Activated naive CD8-positive, alpha-beta T cell treated with anti-CD3 and anti-CD28 coated beads, Interleukin-2, amount 10 ng/mL, durations not matched to agents 7 days and 5 days (primary cell): ENCODE results near the gene NPAS3. TPM values are rescaled to one million over a fixed set of nuclear protein-coding genes. Genes with fewer than 3 reads are reported as not detected.

ENCODE experiments used
- ATAC-seq: fragments of 150-1000 bp; cut with Tn5 transposase; one replicate; pipeline ENCODE4 v1.10.0; 2021; ENCODE audit warnings: low read depth, moderate library complexity
- POLR2A ChIA-PET: fragments of 350-600 bp; sonication (Branson Sonifier 250); formaldehyde crosslinking; loops from one replicate; lab custom pipeline; 2021; ENCODE audit warnings: antibody characterized with exemption; lab: Charles Lee
- DNase-seq: peaks from one replicate; pipeline ENCODE4 v3.0.0; 2021
- H3K27ac Mint-ChIP-seq: one replicate; pipeline ENCODE4 v1.8.0; 2022; ENCODE audit warnings: mild to moderate bottlenecking, mixed read lengths
- H3K27me3 Mint-ChIP-seq: one replicate; pipeline ENCODE4 v1.8.0; 2022; ENCODE audit warnings: mild to moderate bottlenecking, moderate library complexity, mixed read lengths
- H3K36me3 Mint-ChIP-seq: one replicate; pipeline ENCODE4 v1.8.0; 2021; ENCODE audit warnings: mild to moderate bottlenecking, mixed read lengths
- H3K4me1 Mint-ChIP-seq: one replicate; pipeline ENCODE4 v1.8.0; 2021; ENCODE audit warnings: mixed read lengths
- H3K4me3 Mint-ChIP-seq: one replicate; pipeline ENCODE4 v1.8.0; 2022; ENCODE audit warnings: mild to moderate bottlenecking, moderate library complexity, mixed read lengths
- H3K9me3 Mint-ChIP-seq: one replicate; pipeline ENCODE4 v1.8.0; 2021; ENCODE audit warnings: mixed read lengths
- total RNA-seq, 2 experiments: library from RNA; stranded (reverse); gene quantifications; one replicate each; pipeline ENCODE4 v1.2.3, GENCODE V29; 2021

The NPAS3 gene
- total RNA-seq, 2 experiments from 2014 or later, result not detected

DNA sequence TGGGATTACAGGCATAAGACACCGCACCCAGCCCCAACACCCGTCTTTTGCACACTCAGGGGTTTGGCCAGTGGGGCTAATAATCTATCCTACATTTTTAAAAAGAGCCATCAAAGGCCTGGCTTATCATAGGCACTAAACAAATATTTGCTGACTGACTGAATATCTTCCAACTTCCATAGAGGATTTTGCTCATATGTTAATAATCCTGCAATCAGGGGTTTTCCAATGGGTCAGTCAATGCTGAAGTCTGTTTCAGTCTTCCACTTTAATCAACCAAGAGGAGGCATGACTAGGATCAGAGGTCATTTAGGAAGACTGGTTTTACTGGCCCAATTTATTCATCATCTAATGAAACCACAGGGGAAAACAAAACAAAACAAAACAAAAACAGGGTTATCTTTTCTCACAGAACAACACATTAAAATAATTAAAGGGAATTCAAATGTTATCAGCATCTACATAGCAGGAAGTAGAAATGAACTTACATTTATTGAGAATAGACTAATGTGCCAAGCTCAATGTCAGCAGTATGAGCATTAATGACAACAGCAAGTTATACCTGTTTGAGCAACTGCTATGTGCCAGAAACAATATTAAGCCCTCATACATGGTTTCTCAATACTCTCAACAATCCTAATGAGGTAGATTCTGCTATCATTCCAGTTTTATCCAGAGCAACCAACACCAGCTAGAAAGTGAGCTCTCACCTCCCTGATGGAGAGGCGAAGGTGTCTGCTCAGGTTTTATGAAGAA lies 640.0 kb downstream of the NPAS3 start:
- Mint-ChIP-seq H3K9me3 (no peaks in the 10 kb centered on the region), H3K27me3 (no peaks in the 10 kb centered on the region), H3K4me3 (no peak overlapping the region), H3K4me1 (no peaks in the 10 kb centered on the region), H3K27ac (no peak overlapping the region), H3K36me3 (no peaks in the 10 kb centered on the region)
- DNase-seq (no peak), ATAC-seq (no peak)
- POLR2A ChIA-PET, result no interaction called here

DNA sequence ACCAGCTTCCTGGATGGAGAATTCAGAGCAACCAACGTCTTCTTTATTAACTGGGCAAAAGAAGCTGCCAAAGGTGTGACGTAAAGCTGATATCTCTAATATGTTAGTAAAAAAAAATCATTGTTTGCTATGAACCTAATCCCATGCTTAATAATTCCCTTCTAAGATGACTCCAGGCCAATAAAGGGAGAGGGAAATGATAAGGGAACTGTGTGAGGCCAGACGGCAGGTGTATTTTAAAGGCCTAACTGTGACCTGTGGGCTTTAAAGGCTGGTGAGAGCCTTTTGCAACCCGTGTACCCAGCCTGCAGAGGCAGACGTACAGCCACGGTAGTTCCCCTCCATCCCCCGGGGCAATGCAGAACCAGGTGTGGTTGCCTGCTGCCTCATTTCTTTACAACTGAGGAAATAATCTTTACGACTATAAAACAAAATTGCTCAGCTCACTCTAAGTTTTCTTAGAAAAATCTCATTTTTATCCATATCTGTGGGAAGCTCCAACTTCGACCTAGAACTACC lies 641.6 kb downstream of the NPAS3 start:
- ATAC-seq (no peak), DNase-seq (no peak)
- POLR2A ChIA-PET, result no interaction called here
- H3K9me3 Mint-ChIP-seq, result no peaks in the 10 kb centered on the region
- H3K4me3 Mint-ChIP-seq, result no peak overlapping the region
- H3K27ac Mint-ChIP-seq, result no peak overlapping the region
- no peaks in the 10 kb centered on the region for H3K4me1 Mint-ChIP-seq
- H3K27me3 Mint-ChIP-seq, result peaks cover 2% of the 10 kb centered on the region
- no peaks in the 10 kb centered on the region for H3K36me3 Mint-ChIP-seq

DNA sequence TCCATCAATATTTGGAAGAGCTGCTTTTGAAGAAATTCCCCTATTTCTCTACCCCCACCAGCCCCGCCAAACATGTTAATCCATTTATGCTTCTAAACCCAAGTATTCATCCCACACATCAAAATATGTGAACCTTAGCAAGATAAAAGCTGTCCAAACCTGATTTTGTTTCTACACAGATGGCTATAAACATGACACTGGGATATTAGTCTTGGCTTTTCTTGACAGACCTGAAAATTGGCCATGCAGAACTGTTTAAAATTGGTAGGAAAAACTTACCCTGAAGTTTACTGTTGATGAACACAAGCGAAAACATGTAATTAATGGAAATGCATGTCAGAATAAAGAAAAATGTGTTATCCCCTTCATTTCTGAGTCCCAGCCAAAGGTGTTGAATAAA lies 642.2 kb downstream of the NPAS3 start:
- Mint-ChIP-seq H3K27ac (no peak overlapping the region), H3K36me3 (no peaks in the 10 kb centered on the region)
- POLR2A ChIA-PET, result no interaction called here

DNA sequence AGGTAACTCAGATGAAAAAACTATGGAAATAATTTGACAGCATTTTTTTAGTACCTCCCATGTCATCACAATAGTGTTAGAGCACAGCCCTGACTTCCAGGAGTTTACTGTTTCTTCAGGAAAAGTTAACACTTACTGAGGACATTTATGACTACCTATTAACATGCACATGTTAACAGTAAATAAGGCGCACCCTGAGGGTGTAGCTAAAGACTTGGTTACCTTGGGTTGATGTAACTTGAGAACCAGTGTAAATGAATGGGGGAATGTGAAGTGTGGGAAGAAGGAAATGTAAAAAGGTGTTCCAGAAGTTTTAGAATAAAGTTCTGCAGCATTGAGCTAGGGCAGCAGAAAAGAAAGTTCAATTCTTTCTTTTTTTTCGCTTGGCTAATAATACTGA lies 646.0 kb downstream of the NPAS3 start:
- POLR2A ChIA-PET, result no interaction called here

More for the DNA sequence above, 642.2 kb downstream of the NPAS3 start:
- H3K9me3 Mint-ChIP-seq, result no peaks in the 10 kb centered on the region
- DNase-seq (no peak), ATAC-seq (no peak)
- H3K27me3 Mint-ChIP-seq, result peaks cover 2% of the 10 kb centered on the region
- no peaks in the 10 kb centered on the region for H3K4me1 Mint-ChIP-seq
- no peak overlapping the region for H3K4me3 Mint-ChIP-seq

DNA sequence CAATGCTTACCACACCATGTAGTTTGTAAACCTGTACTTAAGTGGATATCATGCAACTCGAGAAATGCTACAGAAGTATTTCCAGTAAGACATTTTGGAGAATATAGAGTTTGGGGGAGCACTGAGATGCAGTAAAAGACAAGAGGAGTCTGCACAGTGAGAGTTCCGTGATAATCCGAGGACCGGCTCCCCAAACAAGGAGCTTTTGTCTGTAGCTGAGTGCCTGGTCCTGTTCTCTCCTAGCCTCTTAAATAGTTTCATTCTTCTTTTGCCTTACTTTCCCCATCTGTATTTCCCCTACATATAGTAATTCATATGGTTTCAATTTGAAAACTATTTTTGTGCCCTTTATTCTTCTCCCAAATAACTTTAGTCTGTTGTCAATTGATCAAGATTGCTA lies 648.1 kb downstream of the NPAS3 start:
- DNase-seq (no peak), ATAC-seq (no peak)
- H3K4me3 Mint-ChIP-seq, result no peak overlapping the region
- H3K9me3 Mint-ChIP-seq, result no peaks in the 10 kb centered on the region
- H3K36me3 Mint-ChIP-seq, result no peaks in the 10 kb centered on the region
- H3K4me1 Mint-ChIP-seq, result no peaks in the 10 kb centered on the region
- POLR2A ChIA-PET, result no interaction called here
- H3K27me3 Mint-ChIP-seq, result peaks cover 2% of the 10 kb centered on the region
- no peak overlapping the region for H3K27ac Mint-ChIP-seq

More for the DNA sequence above, 646.0 kb downstream of the NPAS3 start:
- DNase-seq (no peak), ATAC-seq (no peak)
- Mint-ChIP-seq H3K4me3 (no peak overlapping the region), H3K27ac (no peak overlapping the region), H3K27me3 (peaks cover 2% of the 10 kb centered on the region), H3K4me1 (no peaks in the 10 kb centered on the region), H3K36me3 (no peaks in the 10 kb centered on the region), H3K9me3 (no peaks in the 10 kb centered on the region)

GRCh38 chr14:33587791-33588190 lies 649.1 kb downstream of the NPAS3 start:
- Mint-ChIP-seq H3K36me3 (no peaks in the 10 kb centered on the region), H3K27me3 (peaks cover 2% of the 10 kb centered on the region), H3K9me3 (no peaks in the 10 kb centered on the region), H3K4me3 (no peak overlapping the region), H3K4me1 (no peaks in the 10 kb centered on the region), H3K27ac (no peak overlapping the region)
- ATAC-seq (no peak), DNase-seq (no peak)
- POLR2A ChIA-PET, result no interaction called here

DNA sequence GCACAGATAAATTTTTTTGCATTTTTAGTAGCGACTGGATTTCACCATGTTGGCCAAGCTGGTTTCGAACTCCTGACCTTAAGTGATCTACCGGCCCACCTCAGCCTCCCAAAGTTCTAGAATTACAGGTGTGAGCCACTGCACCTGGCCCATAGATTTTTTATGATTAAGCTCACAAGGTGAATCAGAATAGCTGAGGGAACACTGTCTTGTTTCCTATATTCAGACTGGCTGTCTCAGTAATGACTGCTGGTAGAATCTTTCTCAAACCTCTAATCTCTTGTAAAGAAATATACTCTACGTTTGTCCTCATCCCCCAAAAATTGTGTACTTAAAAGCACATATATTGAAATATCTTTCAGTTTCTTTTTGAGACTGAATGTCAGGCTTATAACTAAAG lies 650.1 kb downstream of the NPAS3 start:
- H3K27me3 Mint-ChIP-seq, result peaks cover 2% of the 10 kb centered on the region
- POLR2A ChIA-PET, result no interaction called here
- DNase-seq (no peak), ATAC-seq (no peak)
- no peak overlapping the region for H3K27ac Mint-ChIP-seq
- no peaks in the 10 kb centered on the region for H3K36me3 Mint-ChIP-seq
- no peak overlapping the region for H3K4me3 Mint-ChIP-seq
- no peaks in the 10 kb centered on the region for H3K9me3 Mint-ChIP-seq
- no peaks in the 10 kb centered on the region for H3K4me1 Mint-ChIP-seq

GRCh38 chr14:33589334-33589733 lies 650.7 kb downstream of the NPAS3 start:
- DNase-seq (no peak), ATAC-seq (no peak)
- Mint-ChIP-seq H3K4me3 (no peak overlapping the region), H3K36me3 (no peaks in the 10 kb centered on the region), H3K27me3 (no peaks in the 10 kb centered on the region), H3K4me1 (no peaks in the 10 kb centered on the region), H3K9me3 (no peaks in the 10 kb centered on the region), H3K27ac (no peak overlapping the region)
- POLR2A ChIA-PET, result no interaction called here

DNA sequence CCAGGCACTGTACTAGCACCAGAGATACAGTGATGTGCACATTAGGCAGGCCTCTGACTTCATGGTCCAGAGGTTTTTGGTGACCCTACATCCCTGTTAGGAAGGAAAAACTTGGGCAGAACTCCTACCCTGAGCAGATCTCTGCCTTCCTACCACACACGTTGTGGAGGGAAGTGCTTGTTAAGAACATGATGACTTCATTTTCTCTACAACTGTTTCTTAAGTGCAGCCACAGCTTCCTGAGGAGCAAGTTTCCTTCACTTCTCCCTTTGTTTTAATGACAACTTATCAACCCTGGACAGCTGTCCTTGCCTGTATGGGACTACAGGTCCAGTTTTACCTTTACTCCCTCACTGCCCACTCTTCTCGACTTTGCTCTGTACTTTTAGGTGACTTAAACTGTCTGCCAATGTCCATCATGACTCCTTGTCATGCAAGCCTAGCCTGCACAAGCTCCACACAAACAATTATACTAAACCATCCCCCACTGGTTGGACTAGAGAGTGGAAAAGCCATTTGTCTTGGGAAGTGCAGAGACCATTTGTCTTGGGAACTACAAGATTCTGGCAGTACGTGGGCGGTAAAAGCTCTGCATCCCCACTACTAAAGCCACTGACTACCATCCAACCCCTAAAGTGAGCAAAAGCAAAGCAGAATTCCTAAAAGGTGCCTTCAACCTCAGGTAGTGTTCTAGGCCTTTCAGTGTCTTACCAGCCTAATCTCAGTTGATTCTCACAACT lies 652.4 kb downstream of the NPAS3 start:
- Mint-ChIP-seq H3K4me1 (no peaks in the 10 kb centered on the region), H3K27ac (no peak overlapping the region), H3K36me3 (no peaks in the 10 kb centered on the region), H3K9me3 (no peaks in the 10 kb centered on the region), H3K27me3 (no peaks in the 10 kb centered on the region), H3K4me3 (no peak overlapping the region)
- DNase-seq (no peak), ATAC-seq (no peak)
- POLR2A ChIA-PET, result no interaction called here

DNA sequence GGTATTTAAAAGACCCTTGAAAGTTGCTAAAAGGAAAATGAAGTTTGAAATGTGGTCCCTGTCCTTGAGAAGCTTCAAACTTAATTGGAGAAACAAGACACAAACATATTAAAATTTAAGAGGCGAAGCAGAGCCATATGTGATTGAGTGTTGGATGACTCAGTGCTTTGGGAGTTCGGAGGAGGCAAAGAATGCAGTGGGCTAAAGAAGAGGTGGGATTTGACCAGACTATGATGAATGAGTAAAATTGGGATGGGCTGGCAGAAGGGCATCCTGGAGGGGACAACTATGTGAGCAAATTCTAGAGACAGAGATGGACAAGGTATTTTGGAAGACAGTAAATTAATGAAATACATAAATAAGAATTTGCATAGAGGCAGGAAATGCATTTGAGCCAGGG lies 653.6 kb downstream of the NPAS3 start:
- Mint-ChIP-seq H3K27me3 (no peaks in the 10 kb centered on the region), H3K4me1 (no peaks in the 10 kb centered on the region), H3K27ac (no peak overlapping the region), H3K9me3 (no peaks in the 10 kb centered on the region), H3K4me3 (no peak overlapping the region), H3K36me3 (no peaks in the 10 kb centered on the region)
- DNase-seq, result no peak
- POLR2A ChIA-PET, result no interaction called here
- no peak for ATAC-seq

DNA sequence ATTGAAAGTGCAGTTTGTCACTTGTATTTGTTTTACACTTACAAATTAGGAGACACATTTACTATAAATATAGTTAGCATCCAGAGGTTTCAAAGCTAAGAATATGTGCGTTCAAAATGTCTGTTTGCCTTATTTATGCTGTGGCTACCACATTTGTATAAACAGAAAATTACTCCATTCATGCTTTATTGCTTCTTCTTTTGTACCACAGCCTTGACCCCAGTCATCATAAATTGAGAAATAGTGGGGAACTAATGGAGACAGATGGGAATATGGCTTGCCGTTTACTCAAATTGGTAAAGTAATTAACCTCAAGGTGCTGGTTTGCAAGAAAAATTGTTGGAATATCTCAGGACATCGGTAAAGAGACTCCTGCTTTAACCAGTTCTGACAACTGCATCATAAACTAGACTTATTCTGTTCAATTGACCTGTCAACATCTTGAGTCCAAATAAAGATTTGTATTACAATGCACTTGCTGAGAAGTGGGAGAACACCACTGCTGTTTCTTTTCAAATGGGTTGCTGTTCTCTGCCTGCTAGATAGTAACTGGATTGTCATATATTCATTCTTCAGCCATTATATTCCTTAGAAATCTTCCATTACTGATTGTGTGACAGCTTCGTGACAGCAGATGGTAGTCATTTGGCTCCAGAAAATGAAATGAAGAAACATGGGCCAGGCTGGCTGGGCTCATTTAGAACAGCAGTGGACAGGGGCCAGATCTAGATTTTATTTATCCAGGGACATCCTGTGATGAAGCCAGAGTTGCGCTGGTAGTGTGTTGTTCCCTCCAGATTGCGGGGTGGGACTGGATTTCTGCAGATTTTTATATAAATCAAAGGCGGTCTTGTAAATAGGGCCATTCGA lies 657.8 kb downstream of the NPAS3 start:
- DNase-seq (no peak), ATAC-seq (no peak)
- H3K36me3 Mint-ChIP-seq, result no peaks in the 10 kb centered on the region
- no peak overlapping the region for H3K4me3 Mint-ChIP-seq
- H3K27ac Mint-ChIP-seq, result no peak overlapping the region
- POLR2A ChIA-PET, result no interaction called here
- no peaks in the 10 kb centered on the region for H3K9me3 Mint-ChIP-seq
- H3K27me3 Mint-ChIP-seq, result no peaks in the 10 kb centered on the region
- no peaks in the 10 kb centered on the region for H3K4me1 Mint-ChIP-seq

DNA sequence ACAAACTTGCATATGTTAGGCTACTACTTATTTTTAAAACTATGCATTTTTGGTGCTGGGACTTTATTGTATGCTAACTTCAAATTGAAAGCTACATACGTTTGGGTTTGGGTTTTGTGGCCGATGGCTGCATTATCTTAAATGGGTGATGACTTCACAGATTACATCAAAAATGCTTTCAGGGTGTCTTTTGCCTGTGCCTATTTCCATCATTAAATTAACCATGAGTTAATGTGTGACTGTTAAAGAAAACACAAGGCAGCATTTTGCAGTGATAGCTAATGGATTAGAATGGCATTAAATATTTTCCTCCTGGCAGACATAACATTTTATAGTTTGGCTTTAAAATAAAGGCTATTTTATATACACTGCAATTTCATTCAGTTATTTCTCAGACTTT lies 659.9 kb downstream of the NPAS3 start:
- H3K4me3 Mint-ChIP-seq, result no peak overlapping the region
- ATAC-seq, result no peak
- H3K27me3 Mint-ChIP-seq, result no peaks in the 10 kb centered on the region
- POLR2A ChIA-PET, result no interaction called here
- no peaks in the 10 kb centered on the region for H3K36me3 Mint-ChIP-seq
- H3K4me1 Mint-ChIP-seq, result no peaks in the 10 kb centered on the region
- H3K9me3 Mint-ChIP-seq, result no peaks in the 10 kb centered on the region
- no peak overlapping the region for H3K27ac Mint-ChIP-seq
- DNase-seq, result no peak

DNA sequence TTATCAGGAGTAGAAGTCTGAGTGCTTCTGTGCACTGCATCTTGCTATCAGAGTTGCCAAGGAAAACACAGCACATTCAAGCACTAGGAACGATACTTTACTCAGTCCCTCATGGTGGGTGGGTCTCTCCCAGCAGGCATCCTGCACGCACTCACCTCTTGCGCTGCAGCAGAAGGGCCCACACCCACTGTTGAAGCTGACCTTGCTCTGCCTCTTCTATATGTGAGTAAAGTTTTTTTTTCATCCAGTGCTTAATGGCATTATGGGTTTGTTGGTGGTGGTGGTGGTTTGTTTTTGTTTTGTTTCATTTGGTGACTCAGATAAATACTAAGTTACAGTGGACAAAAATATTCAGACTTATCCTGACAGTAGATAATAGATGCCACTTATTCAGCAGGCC lies 663.7 kb downstream of the NPAS3 start:
- Mint-ChIP-seq H3K36me3 (no peaks in the 10 kb centered on the region), H3K27me3 (peaks cover 2% of the 10 kb centered on the region), H3K27ac (no peak overlapping the region), H3K4me1 (no peaks in the 10 kb centered on the region), H3K9me3 (peaks cover 1% of the 10 kb centered on the region), H3K4me3 (no peak overlapping the region)
- no peak for ATAC-seq
- DNase-seq, result no peak
- POLR2A ChIA-PET, result interaction anchor here (0.6 kb wide), 1 partner anchor 182 kb away, joined by 3 read pairs; no protein-coding TSS in a partner anchor
